ENCODE measurements around the gene SAMD4A. TPM values are rescaled to one million over a fixed set of nuclear protein-coding genes. Genes with fewer than 3 reads are reported as not detected.

Gene SAMD4A
- total RNA-seq, 2 donors from 2014 or later = 1.9 to 8.0 TPM

DNA sequence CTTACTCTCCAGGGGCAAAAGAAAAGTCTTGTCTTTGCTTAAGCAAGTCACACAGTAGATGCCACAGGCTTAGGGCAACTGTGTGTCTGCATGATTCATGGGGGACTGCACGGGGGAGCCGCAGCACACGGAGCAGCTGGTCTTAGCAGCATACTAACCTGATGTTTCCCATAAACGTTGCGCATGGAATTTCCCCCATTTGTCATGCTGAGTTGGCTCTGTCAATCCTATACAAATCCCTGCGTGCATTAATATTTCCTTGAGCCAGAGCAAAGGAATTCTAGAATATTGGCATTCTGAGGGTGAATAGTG lies 71.2 kb downstream of the SAMD4A start:
- peaks cover 12% of the 10 kb centered on the region for H3K4me1 Mint-ChIP-seq
- Histone ChIP-seq H3K27ac (ENCODE audit: low read depth, low read length) (no peak overlapping the region), H3K36me3 (ENCODE audit: control insufficient read depth, insufficient read depth, low read length) (no peaks in the 10 kb centered on the region), H3K9ac (ENCODE audit: extremely low read depth, low read length, poor library complexity, severe bottlenecking) (no peak overlapping the region), H3K4me1 (ENCODE audit: control insufficient read depth, insufficient read depth, low read length) (no peaks in the 10 kb centered on the region), H3K9me3 (ENCODE audit: control insufficient read depth, low read length) (no peaks in the 10 kb centered on the region), H3K27me3 (ENCODE audit: control insufficient read depth, insufficient read depth, low read length, poor library complexity, severe bottlenecking) (no peaks in the 10 kb centered on the region), H3K4me3 (ENCODE audit: low read length) (no peak overlapping the region)
- no peak for DNase-seq
- no peak overlapping the region for H3K4me3 Mint-ChIP-seq
- no peaks in the 10 kb centered on the region for H3K9me3 Mint-ChIP-seq
- no peaks in the 10 kb centered on the region for H3K36me3 Mint-ChIP-seq (ENCODE audit: low read depth)
- H3K27ac Mint-ChIP-seq = no peak overlapping the region
- no peak for TF ChIP-seq CTCF (conservative IDR thresholded peaks at IDR 0.05)
- 84 to 85% methylated on average over 5 to 6 of the region's 6 CpGs for WGBS, 2 experiments (ENCODE audit: insufficient coverage in 1 of 2, insufficient read length in 1 of 2)
- H3K27me3 Mint-ChIP-seq (ENCODE audit: insufficient read depth) = no peaks in the 10 kb centered on the region

- no peaks in the 10 kb centered on the region for H3K36me3 Mint-ChIP-seq (ENCODE audit: low read depth)
- no peaks in the 10 kb centered on the region for H3K9me3 Mint-ChIP-seq
- Histone ChIP-seq H3K4me1 (ENCODE audit: control insufficient read depth, insufficient read depth, low read length) (no peaks in the 10 kb centered on the region), H3K36me3 (ENCODE audit: control insufficient read depth, insufficient read depth, low read length) (no peaks in the 10 kb centered on the region), H3K27me3 (ENCODE audit: control insufficient read depth, insufficient read depth, low read length, poor library complexity, severe bottlenecking) (no peaks in the 10 kb centered on the region), H3K4me3 (ENCODE audit: low read length) (no peak overlapping the region), H3K9me3 (ENCODE audit: control insufficient read depth, low read length) (no peaks in the 10 kb centered on the region), H3K9ac (ENCODE audit: extremely low read depth, low read length, poor library complexity, severe bottlenecking) (no peak overlapping the region), H3K27ac (ENCODE audit: low read depth, low read length) (no peak overlapping the region)
- no peak overlapping the region for H3K27ac Mint-ChIP-seq
- TF ChIP-seq CTCF (conservative IDR thresholded peaks at IDR 0.05) = no peak
- H3K4me1 Mint-ChIP-seq = peaks cover 19% of the 10 kb centered on the region
- no peak overlapping the region for H3K4me3 Mint-ChIP-seq
- WGBS, 2 experiments (ENCODE audit: insufficient coverage in 1 of 2, insufficient read length in 1 of 2) = 81% methylated on average over 2 of the region's 2 CpGs; no CpG with 5 or more reads in 1 of the 2 experiments
- no peaks in the 10 kb centered on the region for H3K27me3 Mint-ChIP-seq (ENCODE audit: insufficient read depth)
- DNase-seq = peak; percentile 33
Observed at GRCh38 chr14:54639611-54640010, 72.7 kb downstream of the SAMD4A start.

GRCh38 chr14:54640506-54640905 lies 73.6 kb downstream of the SAMD4A start:
- Mint-ChIP-seq H3K4me3 (no peak overlapping the region), H3K27me3 (ENCODE audit: insufficient read depth) (no peaks in the 10 kb centered on the region), H3K36me3 (ENCODE audit: low read depth) (no peaks in the 10 kb centered on the region), H3K27ac (no peak overlapping the region), H3K4me1 (peaks cover 19% of the 10 kb centered on the region), H3K9me3 (no peaks in the 10 kb centered on the region)
- WGBS, 2 experiments (ENCODE audit: insufficient coverage in 1 of 2, insufficient read length in 1 of 2) = 90 to 96% methylated on average over 6 to 8 of the region's 8 CpGs
- peak; percentile 53 for DNase-seq
- Histone ChIP-seq H3K9me3 (ENCODE audit: control insufficient read depth, low read length) (no peaks in the 10 kb centered on the region), H3K9ac (ENCODE audit: extremely low read depth, low read length, poor library complexity, severe bottlenecking) (no peak overlapping the region), H3K27ac (ENCODE audit: low read depth, low read length) (no peak overlapping the region), H3K4me1 (ENCODE audit: control insufficient read depth, insufficient read depth, low read length) (no peaks in the 10 kb centered on the region), H3K27me3 (ENCODE audit: control insufficient read depth, insufficient read depth, low read length, poor library complexity, severe bottlenecking) (no peaks in the 10 kb centered on the region), H3K36me3 (ENCODE audit: control insufficient read depth, insufficient read depth, low read length) (no peaks in the 10 kb centered on the region), H3K4me3 (ENCODE audit: low read length) (no peak overlapping the region)
- no peak for TF ChIP-seq CTCF (conservative IDR thresholded peaks at IDR 0.05)
